Activated CD8-positive, alpha-beta T cell treated with anti-CD3 and anti-CD28 coated beads, Interleukin-2, amount 10 ng/mL, durations not matched to agents 7 days and 5 days (primary cell): ENCODE measurements around the gene MAN2C1. TPM values are rescaled to one million over a fixed set of nuclear protein-coding genes. Genes with fewer than 3 reads are reported as not detected.
A peak's percentile ranks its signal among the peaks of the same experiment; 100 is the strongest.

Experiments used
- ATAC-seq: fragments of 150-1000 bp; cut with Tn5 transposase; one replicate; pipeline ENCODE4 v1.10.0; 2021; ENCODE audit warnings: moderate library complexity
- CTCF ChIA-PET: fragments of 350-600 bp; sonication (Branson Sonifier 250); formaldehyde crosslinking; loops from one replicate; lab custom pipeline; 2021; ENCODE audit warnings: antibody characterized with exemption; lab: Charles Lee
- POLR2A ChIA-PET: fragments of 350-600 bp; sonication (Branson Sonifier 250); formaldehyde crosslinking; loops from one replicate; lab custom pipeline; 2021; ENCODE audit warnings: antibody characterized with exemption; lab: Charles Lee
- DNase-seq: peaks from one replicate; pipeline ENCODE4 v3.0.0-alpha.2; 2020
- H3K27ac Mint-ChIP-seq: one replicate; pipeline ENCODE4 v1.8.0; 2021; ENCODE audit warnings: mild to moderate bottlenecking, mixed read lengths
- H3K27me3 Mint-ChIP-seq: one replicate; pipeline ENCODE4 v1.8.0; 2021; ENCODE audit warnings: low read depth, mixed read lengths
- H3K36me3 Mint-ChIP-seq: one replicate; pipeline ENCODE4 v1.8.0; 2021; ENCODE audit warnings: low read depth, mixed read lengths
- H3K4me1 Mint-ChIP-seq: one replicate; pipeline ENCODE4 v1.8.0; 2021; ENCODE audit warnings: low read depth, mixed read lengths
- H3K4me3 Mint-ChIP-seq: one replicate; pipeline ENCODE4 v1.8.0; 2021; ENCODE audit warnings: mild to moderate bottlenecking, mixed read lengths
- H3K9me3 Mint-ChIP-seq: one replicate; pipeline ENCODE4 v1.8.0; 2022; ENCODE audit warnings: mixed read lengths; ENCODE audit not compliant: insufficient read depth
- total RNA-seq, 2 experiments: library from RNA; stranded (reverse); gene quantifications; one replicate each; pipeline ENCODE4 v1.2.3, GENCODE V29; 2021

The MAN2C1 gene
- total RNA-seq, 2 experiments from 2014 or later = 123 to 131 TPM

- Mint-ChIP-seq H3K9me3 (no peaks in the 10 kb centered on the region), H3K36me3 (peaks cover 45% of the 10 kb centered on the region), H3K27me3 (no peaks in the 10 kb centered on the region), H3K27ac (peak overlapping the region; percentile 94), H3K4me3 (peak overlapping the region; percentile 89), H3K4me1 (peaks cover 32% of the 10 kb centered on the region)
- ChIA-PET POLR2A (interaction anchor here (0.8 to 5.2 kb wide), 7 partner anchors 17 to 347 kb away, joined by 3 to 69 read pairs (median 6); partner anchors contain the start of genes IMP3, PPCDC, PTPN9 and SIN3A), CTCF (interaction anchor here (0.8 to 4.0 kb wide), 7 partner anchors 11 to 277 kb away, joined by 3 to 62 read pairs (median 13); partner anchors contain the start of genes IMP3, SIN3A and SNX33)
- DNase-seq = no peak
- no peak for ATAC-seq
These were observed 1.6 kb upstream of the MAN2C1 start for GRCh38 chr15:75369897-75370581.

- no peaks in the 10 kb centered on the region for H3K9me3 Mint-ChIP-seq
- ATAC-seq (peak; percentile 4), DNase-seq (peak; percentile 40)
- ChIA-PET CTCF (interaction anchor here (0.9 to 4.0 kb wide), 20 partner anchors 9 to 339 kb away, joined by 3 to 62 read pairs (median 6); partner anchors contain the start of genes IMP3, PTPN9, SIN3A and SNUPN), POLR2A (interaction anchor here (0.6 to 5.2 kb wide), 17 partner anchors 8 to 345 kb away, joined by 3 to 69 read pairs (median 5); partner anchors contain the start of genes COMMD4, IMP3, PPCDC and PTPN9)
- H3K27ac Mint-ChIP-seq = peak overlapping the region; percentile 94
- no peaks in the 10 kb centered on the region for H3K27me3 Mint-ChIP-seq
- peaks cover 39% of the 10 kb centered on the region for H3K36me3 Mint-ChIP-seq
- H3K4me3 Mint-ChIP-seq = peak overlapping the region; percentile 89
- H3K4me1 Mint-ChIP-seq = peaks cover 31% of the 10 kb centered on the region
These were observed 357 bp upstream of the MAN2C1 start for GRCh38 chr15:75368689-75369239.

GRCh38 chr15:75367406-75367912 is 948 bp downstream of the MAN2C1 start:
- CTCF ChIA-PET = interaction anchor here (0.7 to 4.0 kb wide), 36 partner anchors 9 to 442 kb away, joined by 3 to 62 read pairs (median 4); partner anchors contain the start of genes IMP3, PTPN9, SIN3A and SNUPN
- no peaks in the 10 kb centered on the region for H3K9me3 Mint-ChIP-seq
- no peaks in the 10 kb centered on the region for H3K27me3 Mint-ChIP-seq
- POLR2A ChIA-PET = interaction anchor here (0.9 to 5.2 kb wide), 12 partner anchors 11 to 344 kb away, joined by 3 to 69 read pairs (median 6); partner anchors contain the start of genes COMMD4, IMP3, PPCDC and SIN3A
- DNase-seq (no peak), ATAC-seq (no peak)
- H3K36me3 Mint-ChIP-seq = peaks cover 30% of the 10 kb centered on the region
- peaks cover 26% of the 10 kb centered on the region for H3K4me1 Mint-ChIP-seq
- peak overlapping the region; percentile 59 for H3K27ac Mint-ChIP-seq
- H3K4me3 Mint-ChIP-seq = peak overlapping the region; percentile 89

GRCh38 chr15:75367006-75367405 is 1.4 kb downstream of the MAN2C1 start:
- H3K27me3 Mint-ChIP-seq = no peaks in the 10 kb centered on the region
- no peaks in the 10 kb centered on the region for H3K9me3 Mint-ChIP-seq
- H3K4me3 Mint-ChIP-seq = peak overlapping the region; percentile 89
- peak overlapping the region; percentile 16 for H3K27ac Mint-ChIP-seq
- CTCF ChIA-PET = interaction anchor here (0.9 to 4.0 kb wide), 17 partner anchors 14 to 324 kb away, joined by 3 to 62 read pairs (median 5); partner anchors contain the start of genes IMP3, PTPN9, SIN3A and SNUPN
- peaks cover 26% of the 10 kb centered on the region for H3K4me1 Mint-ChIP-seq
- H3K36me3 Mint-ChIP-seq = peaks cover 30% of the 10 kb centered on the region
- DNase-seq (no peak), ATAC-seq (no peak)
- POLR2A ChIA-PET = interaction anchor here (0.9 to 5.2 kb wide), 6 partner anchors 10 to 273 kb away, joined by 3 to 69 read pairs (median 8); partner anchors contain the start of genes COMMD4, IMP3 and SIN3A

GRCh38 chr15:75366163-75366562 is 2.2 kb downstream of the MAN2C1 start:
- POLR2A ChIA-PET = interaction anchor here (0.7 to 5.2 kb wide), 3 partner anchors 25 to 274 kb away, joined by 3 to 69 read pairs (median 44); partner anchors contain the start of genes IMP3 and SIN3A

GRCh38 chr15:75364881-75365280 is 3.5 kb downstream of the MAN2C1 start:
- no peak for DNase-seq
- Mint-ChIP-seq H3K9me3 (no peaks in the 10 kb centered on the region), H3K27me3 (no peaks in the 10 kb centered on the region), H3K36me3 (peaks cover 22% of the 10 kb centered on the region), H3K27ac (no peak overlapping the region), H3K4me3 (no peak overlapping the region), H3K4me1 (peaks cover 23% of the 10 kb centered on the region)
- ChIA-PET POLR2A (no interaction called here), CTCF (no interaction called here)
- no peak for ATAC-seq

More at GRCh38 chr15:75366163-75366562, 2.2 kb downstream of the MAN2C1 start:
- H3K4me3 Mint-ChIP-seq = no peak overlapping the region
- H3K27me3 Mint-ChIP-seq = no peaks in the 10 kb centered on the region
- H3K36me3 Mint-ChIP-seq = peaks cover 22% of the 10 kb centered on the region
- peaks cover 26% of the 10 kb centered on the region for H3K4me1 Mint-ChIP-seq
- no peak overlapping the region for H3K27ac Mint-ChIP-seq
- no peak for ATAC-seq
- DNase-seq = no peak
- H3K9me3 Mint-ChIP-seq = no peaks in the 10 kb centered on the region
- CTCF ChIA-PET = interaction anchor here (0.5 to 4.0 kb wide), 4 partner anchors 14 to 274 kb away, joined by 3 to 57 read pairs (median 20); partner anchors contain the start of genes IMP3 and SNUPN

- Mint-ChIP-seq H3K27me3 (no peaks in the 10 kb centered on the region), H3K4me1 (peaks cover 12% of the 10 kb centered on the region), H3K4me3 (no peak overlapping the region), H3K9me3 (no peaks in the 10 kb centered on the region), H3K27ac (no peak overlapping the region), H3K36me3 (peaks cover 12% of the 10 kb centered on the region)
- POLR2A ChIA-PET = no interaction called here
- ATAC-seq = no peak
- no peak for DNase-seq
- CTCF ChIA-PET = no interaction called here
These were observed 4.6 kb downstream of the MAN2C1 start for GRCh38 chr15:75363786-75364185.

- Mint-ChIP-seq H3K27me3 (no peaks in the 10 kb centered on the region), H3K9me3 (no peaks in the 10 kb centered on the region), H3K27ac (peak overlapping the region; percentile 52), H3K36me3 (peaks cover 13% of the 10 kb centered on the region), H3K4me1 (peaks cover 9% of the 10 kb centered on the region), H3K4me3 (no peak overlapping the region)
- no peak for DNase-seq
- CTCF ChIA-PET = no interaction called here
- ATAC-seq = no peak
- POLR2A ChIA-PET = no interaction called here
These were observed 5.7 kb downstream of the MAN2C1 start for GRCh38 chr15:75362642-75363249.

GRCh38 chr15:75361989-75362641 is 6.3 kb downstream of the MAN2C1 start:
- ChIA-PET CTCF (no interaction called here), POLR2A (no interaction called here)
- DNase-seq (no peak), ATAC-seq (no peak)
- Mint-ChIP-seq H3K4me1 (peaks cover 4% of the 10 kb centered on the region), H3K36me3 (peaks cover 13% of the 10 kb centered on the region), H3K27ac (peak overlapping the region; percentile 52), H3K9me3 (no peaks in the 10 kb centered on the region), H3K4me3 (no peak overlapping the region), H3K27me3 (no peaks in the 10 kb centered on the region)

- DNase-seq (no peak), ATAC-seq (no peak)
- Mint-ChIP-seq H3K27ac (peak overlapping the region; percentile 20), H3K4me3 (no peak overlapping the region), H3K36me3 (peaks cover 13% of the 10 kb centered on the region), H3K9me3 (no peaks in the 10 kb centered on the region), H3K4me1 (no peaks in the 10 kb centered on the region), H3K27me3 (no peaks in the 10 kb centered on the region)
- ChIA-PET POLR2A (no interaction called here), CTCF (no interaction called here)
These were observed 6.9 kb downstream of the MAN2C1 start for GRCh38 chr15:75361361-75361988.
